ENCODE measurements around the gene HELT. TPM values are rescaled to one million over a fixed set of nuclear protein-coding genes. Genes with fewer than 3 reads are reported as not detected.

Gene HELT
- total RNA-seq, 4 donors from 2014 or later: not detected

GRCh38 chr4:184994010-184994622 lies 24.2 kb upstream of the HELT start:
- no peak for TF ChIP-seq CTCF (IDR thresholded peaks at IDR 0.05; ENCODE audit: low read depth)

DNA sequence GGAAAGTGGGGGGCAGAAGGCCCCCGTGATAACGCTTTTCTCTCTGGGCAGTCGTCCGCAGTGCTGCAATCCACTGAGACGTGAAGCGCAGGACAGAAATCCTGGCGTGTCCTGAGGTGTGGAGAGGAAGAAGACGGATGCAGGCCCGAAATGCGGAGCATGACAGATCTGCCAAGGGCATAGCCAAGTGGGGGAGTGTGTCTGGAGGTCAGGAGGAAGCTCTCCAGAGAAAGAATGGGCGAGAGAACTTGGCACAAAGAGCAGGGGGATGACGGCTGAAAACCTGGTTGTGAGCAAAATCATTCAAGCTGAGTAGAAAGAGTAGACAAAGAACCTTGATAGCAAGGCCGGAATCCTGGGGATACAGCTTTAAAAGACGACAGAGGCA lies 23.7 kb upstream of the HELT start:
- no peak for TF ChIP-seq CTCF (IDR thresholded peaks at IDR 0.05; ENCODE audit: low read depth)

GRCh38 chr4:185002784-185003183 lies 15.5 kb upstream of the HELT start:
- TF ChIP-seq CTCF (IDR thresholded peaks at IDR 0.05; ENCODE audit: low read depth): no peak

DNA sequence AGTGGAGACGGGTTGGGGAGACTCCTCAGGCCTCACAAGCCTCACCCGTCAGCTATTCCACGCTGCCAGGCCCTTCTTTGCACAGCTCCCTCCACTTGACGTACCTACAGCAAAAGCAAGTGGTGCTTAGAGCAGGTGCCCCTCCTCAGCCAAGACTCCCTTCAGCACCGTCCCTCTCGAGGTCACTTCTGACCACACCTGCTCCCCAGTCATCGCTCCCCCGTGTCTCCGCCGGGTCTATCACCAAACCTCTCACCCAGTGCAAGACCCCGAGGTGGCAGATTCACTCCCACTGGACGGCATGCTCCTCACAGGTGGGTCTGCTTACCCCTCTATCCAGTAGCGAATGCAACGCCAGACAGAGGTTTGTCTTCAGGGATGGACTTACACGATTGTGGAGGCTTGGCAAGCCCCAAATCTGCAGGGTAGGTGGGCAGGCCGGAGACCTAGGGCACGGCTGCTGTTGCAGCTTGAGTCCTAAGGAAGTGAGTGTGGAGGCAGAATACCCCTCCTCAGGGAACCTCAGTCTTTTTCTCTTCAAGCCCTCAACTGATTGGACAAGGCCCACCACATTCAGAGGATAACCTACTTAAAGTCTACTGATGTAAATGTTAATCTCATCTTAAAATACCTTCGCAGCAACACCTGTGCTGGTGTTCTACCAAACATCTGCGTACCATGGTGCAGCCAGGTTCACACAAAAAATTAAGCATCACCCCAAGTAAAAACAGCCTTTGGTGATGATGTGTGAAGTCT lies 14.5 kb upstream of the HELT start:
- TF ChIP-seq CTCF (IDR thresholded peaks at IDR 0.05; ENCODE audit: low read depth): no peak

DNA sequence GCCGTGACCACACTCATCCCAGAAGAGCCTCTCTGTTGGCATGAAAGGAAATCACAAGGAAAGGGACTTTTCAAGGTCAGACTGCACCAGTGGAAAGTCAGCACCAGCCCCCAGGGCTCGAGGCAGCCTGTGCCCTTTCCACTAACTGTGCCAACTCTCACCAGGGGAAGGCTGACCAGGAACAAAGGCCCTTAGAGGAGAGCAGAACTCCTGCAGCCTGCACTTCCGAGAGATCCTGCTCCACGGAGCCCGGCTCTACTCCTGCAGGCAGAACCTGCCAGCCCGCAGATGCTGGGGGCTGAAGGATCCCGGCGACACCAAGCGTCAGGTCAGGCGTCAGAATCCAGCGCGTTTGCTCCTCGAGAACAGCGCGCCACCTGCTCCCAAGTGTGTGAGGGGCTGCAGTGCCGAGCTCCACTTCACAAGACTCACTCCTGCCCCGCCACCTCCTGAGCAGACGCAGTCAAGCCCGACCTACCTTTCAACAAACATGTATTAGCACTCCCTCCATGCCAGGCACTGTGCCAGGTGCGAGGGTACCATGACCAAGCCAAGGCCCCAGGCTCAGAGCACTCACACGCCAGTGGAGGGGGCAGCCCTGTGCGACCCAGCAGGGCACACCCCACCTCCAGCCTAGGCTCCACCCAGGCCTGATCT lies 13.6 kb upstream of the HELT start:
- no peak for TF ChIP-seq CTCF (IDR thresholded peaks at IDR 0.05; ENCODE audit: low read depth)

GRCh38 chr4:185005219-185005819 lies 13.0 kb upstream of the HELT start:
- no peak for TF ChIP-seq CTCF (IDR thresholded peaks at IDR 0.05; ENCODE audit: low read depth)

- TF ChIP-seq CTCF (IDR thresholded peaks at IDR 0.05; ENCODE audit: low read depth): no peak
These were observed 6.9 kb upstream of the HELT start for GRCh38 chr4:185011408-185011807.
